B cell (primary cell): ENCODE measurements around the gene MFSD6.

ENCODE experiments used
- EZH2 ChIP-seq: IDR thresholded peaks from 2 replicates; pipeline ENCODE4 v1.6.1; 2012; ENCODE audit warnings: borderline replicate concordance, low read depth, mild to moderate bottlenecking, moderate library complexity, low read length; ENCODE audit not compliant: insufficient read depth, poor library complexity, severe bottlenecking
- TF ChIP-seq, protein P1 (sequence below): fragments of 200-600 bp; IDR thresholded peaks from one replicate; pipeline ENCODE4 v1.8.0; 2022; ENCODE audit warnings: antibody characterized with exemption, mild to moderate bottlenecking

DNA sequence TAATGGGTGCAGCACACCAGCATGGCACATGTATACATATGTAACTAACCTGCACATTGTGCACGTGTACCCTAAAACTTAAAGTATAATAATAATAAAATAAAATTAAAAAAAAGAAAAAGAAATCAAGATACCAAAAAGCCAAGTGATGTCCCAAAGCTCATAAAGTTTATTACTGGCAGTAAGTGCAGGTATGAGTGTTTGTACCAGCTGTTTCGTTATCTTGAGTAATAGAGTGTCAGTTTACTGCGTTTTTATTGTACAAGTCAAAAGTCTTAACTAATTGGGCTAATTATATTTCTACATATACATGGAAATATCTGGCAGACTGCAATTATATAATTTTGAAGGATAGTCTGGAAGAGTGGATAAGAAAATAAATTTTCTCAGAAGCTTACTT lies 41.8 kb downstream of the MFSD6 start:
- TF ChIP-seq, protein P1, sequence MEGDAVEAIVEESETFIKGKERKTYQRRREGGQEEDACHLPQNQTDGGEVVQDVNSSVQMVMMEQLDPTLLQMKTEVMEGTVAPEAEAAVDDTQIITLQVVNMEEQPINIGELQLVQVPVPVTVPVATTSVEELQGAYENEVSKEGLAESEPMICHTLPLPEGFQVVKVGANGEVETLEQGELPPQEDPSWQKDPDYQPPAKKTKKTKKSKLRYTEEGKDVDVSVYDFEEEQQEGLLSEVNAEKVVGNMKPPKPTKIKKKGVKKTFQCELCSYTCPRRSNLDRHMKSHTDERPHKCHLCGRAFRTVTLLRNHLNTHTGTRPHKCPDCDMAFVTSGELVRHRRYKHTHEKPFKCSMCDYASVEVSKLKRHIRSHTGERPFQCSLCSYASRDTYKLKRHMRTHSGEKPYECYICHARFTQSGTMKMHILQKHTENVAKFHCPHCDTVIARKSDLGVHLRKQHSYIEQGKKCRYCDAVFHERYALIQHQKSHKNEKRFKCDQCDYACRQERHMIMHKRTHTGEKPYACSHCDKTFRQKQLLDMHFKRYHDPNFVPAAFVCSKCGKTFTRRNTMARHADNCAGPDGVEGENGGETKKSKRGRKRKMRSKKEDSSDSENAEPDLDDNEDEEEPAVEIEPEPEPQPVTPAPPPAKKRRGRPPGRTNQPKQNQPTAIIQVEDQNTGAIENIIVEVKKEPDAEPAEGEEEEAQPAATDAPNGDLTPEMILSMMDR = no peak
- no peak for TF ChIP-seq EZH2
